HepG2 (cell line): ENCODE data around the gene MDH1B.

ENCODE experiments used
- BHLHE40 ChIP-seq: IDR thresholded peaks from 2 replicates; pipeline ENCODE4 v1.6.1; 2011; ENCODE audit warnings: low read length, improper control_type of control experiment
- CEBPZ ChIP-seq: IDR thresholded peaks from 2 replicates; pipeline ENCODE4 v1.6.1; 2012; ENCODE audit warnings: low read length, improper control_type of control experiment
- KAT2B ChIP-seq: fragments of 150-350 bp; IDR thresholded peaks from 2 replicates; pipeline ENCODE4 v1.6.1; 2014; ENCODE audit warnings: low read depth, low read length, borderline replicate concordance
- KDM5B ChIP-seq: sonication (generic); formaldehyde crosslinking; IDR thresholded peaks from 2 replicates; pipeline ENCODE4 v1.4.0; 2020; ENCODE audit warnings: missing genetic modification reagents, mild to moderate bottlenecking, borderline replicate concordance
- PRPF4 ChIP-seq: fragments of 200-400 bp; formaldehyde crosslinking; IDR thresholded peaks from 2 replicates; pipeline ENCODE4 v1.6.1; 2016; ENCODE audit warnings: low read length, low read depth; ENCODE audit not compliant: poor library complexity, severe bottlenecking
- SOX6 ChIP-seq, 2 experiments: fragments of 450-650 bp in 1 of 2; sonication (generic) in 1 of 2; formaldehyde crosslinking in 1 of 2; IDR thresholded peaks; 2 replicates each; pipeline versions ENCODE4 v1.4.0 to v1.6.1; 2017 to 2020; ENCODE audit warnings: antibody characterized with exemption in 1 of 2, mild to moderate bottlenecking in 1 of 2, missing genetic modification reagents in 1 of 2
- TCF7 ChIP-seq: sonication (generic); IDR thresholded peaks from 2 replicates; pipeline ENCODE4 v1.6.1; 2016; ENCODE audit warnings: antibody characterized with exemption, low read depth
- USF2 ChIP-seq, 2 experiments: sonication (generic) in 1 of 2; formaldehyde crosslinking in 1 of 2; IDR thresholded peaks; 2 replicates each; pipeline versions ENCODE4 v1.5.1 to v1.6.1; 2011 to 2020; ENCODE audit warnings: borderline replicate concordance in 1 of 2, low read depth in 1 of 2, low read length in 1 of 2, mild to moderate bottlenecking in 1 of 2, missing genetic modification reagents in 1 of 2, moderate library complexity in 1 of 2
- ZNF17 ChIP-seq: sonication (generic); formaldehyde crosslinking; IDR thresholded peaks from 2 replicates; pipeline ENCODE4 v1.5.0; 2020; ENCODE audit warnings: mild to moderate bottlenecking, missing genetic modification reagents
- ZNF275 ChIP-seq: sonication (generic); formaldehyde crosslinking; IDR thresholded peaks from 2 replicates; pipeline ENCODE4 v1.8.0; 2022; ENCODE audit warnings: missing genetic modification reagents, mild to moderate bottlenecking, inconsistent platforms, borderline replicate concordance
- ZNF770 ChIP-seq: sonication (generic); formaldehyde crosslinking; IDR thresholded peaks from 2 replicates; pipeline ENCODE4 v1.5.0; 2020; ENCODE audit warnings: mild to moderate bottlenecking, missing genetic modification reagents

- no peak for TF ChIP-seq BHLHE40
- no peak for TF ChIP-seq ZNF275 (CRISPR knock-in tag)
- TF ChIP-seq KDM5B = no peak
- no peak for TF ChIP-seq ZNF17 (CRISPR knock-in tag)
- TF ChIP-seq SOX6 (IDR thresholded peaks at IDR 0.05) = no peak
- TF ChIP-seq SOX6 (CRISPR knock-in tag; IDR thresholded peaks at IDR 0.05) = no peak
- TF ChIP-seq PRPF4 = no peak
- no peak for TF ChIP-seq KAT2B
- no peak for TF ChIP-seq TCF7
- TF ChIP-seq ZNF770 = no peak
- TF ChIP-seq USF2 (IDR thresholded peaks at IDR 0.05; ENCODE audit: low read depth, low read length) = no peak
- no peak for TF ChIP-seq USF2 (CRISPR knock-in tag; IDR thresholded peaks at IDR 0.05; ENCODE audit: borderline replicate concordance)
- no peak for TF ChIP-seq CEBPZ
Observed at GRCh38 chr2:206802654-206803514, 37.8 kb upstream of the MDH1B start.
